22Rv1 (cell line): ENCODE measurements around the gene COL4A1.

ENCODE experiments used
- CTCF ChIP-seq: fragments of 450-650 bp; IDR thresholded peaks from 2 replicates; pipeline ENCODE4 v1.5.1; 2017; ENCODE audit warnings: mild to moderate bottlenecking
- ZFX ChIP-seq: fragments of 450-650 bp; IDR thresholded peaks from 2 replicates; pipeline ENCODE4 v1.6.1; 2017; ENCODE audit warnings: antibody characterized with exemption, borderline replicate concordance

GRCh38 chr13:110240352-110240751, 66.6 kb downstream of the COL4A1 start:
- TF ChIP-seq CTCF: no peak
- no peak for TF ChIP-seq ZFX
